Stimulated activated CD4-positive, alpha-beta T cell treated with anti-CD3 and anti-CD28 coated beads, Interleukin-1b, Interleukin-23, amount 100 ng/mL, for 4 hours (primary cell): Measurements from ENCODE around the gene MIA2.
"Not testable (repeated sequence)": the region's sequence is repeated elsewhere in the genome, so short reads cannot be mapped to it uniquely, and the experiment has no call there.

Experiments used
- DNase-seq, 2 donors: peaks; one replicate each; pipeline ENCODE4 v3.0.0-alpha.2; 2020; ENCODE audit warnings: low read depth in 2 of 2

The MIA2 gene

GRCh38 chr14:39230416-39231035 lies 3.2 kb upstream of the MIA2 start:
- no peak for DNase-seq

- DNase-seq: peak in 1 of 2 donors; percentile 13
Observed at GRCh38 chr14:39231751-39232553, 1.8 kb upstream of the MIA2 start.

DNA sequence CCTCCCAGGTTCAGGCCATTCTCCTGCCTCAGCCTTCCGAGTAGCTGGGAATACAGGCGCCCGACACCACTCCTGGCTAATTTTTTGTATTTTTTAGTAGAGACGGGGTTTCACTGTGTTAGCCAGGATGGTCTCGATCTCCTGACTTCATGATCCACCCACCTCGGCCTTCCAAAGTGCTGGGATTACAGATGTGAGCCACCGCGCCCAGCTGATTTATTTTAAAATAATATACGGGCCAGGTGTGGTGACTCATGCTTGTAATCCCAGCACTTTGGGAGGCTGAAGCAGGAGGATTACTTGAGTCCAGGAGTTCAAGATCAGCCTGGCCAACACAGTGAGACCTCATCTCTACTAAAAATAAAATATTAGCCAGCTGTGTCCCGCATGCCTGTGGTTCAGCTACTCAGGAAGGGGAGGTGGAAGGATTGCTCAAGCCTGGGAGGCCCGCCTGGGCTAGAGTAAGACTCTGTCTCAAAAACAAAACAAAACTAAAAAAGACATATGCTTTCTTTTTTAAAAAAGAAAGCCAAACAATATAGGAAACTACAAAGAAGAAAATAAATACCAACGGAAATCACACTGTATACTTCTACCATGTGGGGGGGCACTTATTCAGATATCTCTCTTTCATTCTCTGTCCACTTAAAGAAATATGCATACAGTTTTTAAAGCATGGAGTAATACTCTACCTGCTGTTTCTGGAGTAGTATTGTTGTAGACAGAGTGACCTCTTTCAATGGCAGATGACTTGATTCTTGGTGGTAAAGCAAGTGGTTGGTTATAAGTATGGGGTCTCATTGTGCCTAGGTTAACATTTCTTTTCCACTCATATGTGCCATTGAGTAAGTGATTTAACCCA lies 930 bp upstream of the MIA2 start:
- DNase-seq: no peak

- not testable (repeated sequence) for DNase-seq
Observed at GRCh38 chr14:39234986-39235385, 1.3 kb downstream of the MIA2 start.

GRCh38 chr14:39235466-39235865 lies 1.8 kb downstream of the MIA2 start:
- DNase-seq: not testable (repeated sequence)

GRCh38 chr14:39240769-39241168 lies 7.1 kb downstream of the MIA2 start:
- no peak for DNase-seq

DNA sequence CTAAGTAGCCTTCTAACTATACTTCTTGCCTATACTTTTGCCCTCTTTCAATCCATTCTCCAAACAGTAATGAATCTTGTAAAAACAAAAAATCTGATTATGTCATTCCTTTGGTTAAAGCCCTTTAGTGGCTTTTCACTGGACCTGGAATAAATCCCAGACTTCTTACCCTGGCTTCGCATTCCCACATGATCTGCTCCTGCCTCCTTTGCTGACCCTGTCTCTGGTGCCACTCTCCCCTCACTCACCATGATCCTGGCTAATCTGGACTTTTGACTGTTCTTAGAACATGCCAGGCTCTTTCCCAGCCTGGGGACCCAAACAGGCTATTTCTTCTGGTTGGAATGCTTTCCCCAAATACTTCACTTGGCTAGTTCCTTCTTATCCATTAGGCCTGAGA lies 7.9 kb downstream of the MIA2 start:
- no peak for DNase-seq

DNA sequence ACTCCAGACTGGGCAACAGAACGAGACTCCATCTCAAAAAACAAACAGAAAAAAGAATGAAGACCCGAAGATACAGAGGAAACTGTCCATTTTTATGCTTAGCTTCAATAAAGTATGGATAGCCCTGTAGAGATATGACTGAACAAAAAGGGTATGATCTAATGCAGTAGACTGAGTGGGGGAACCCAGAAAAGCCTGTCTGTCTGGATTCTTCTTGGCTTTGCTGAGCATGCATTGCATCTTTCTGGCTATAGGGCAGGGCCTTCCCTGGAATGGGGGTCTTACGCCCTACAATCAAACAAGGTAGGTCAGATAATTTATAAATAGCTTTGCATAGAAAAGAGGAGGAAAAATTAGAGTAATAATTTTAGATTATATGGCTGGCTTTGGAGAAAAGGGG lies 10.1 kb downstream of the MIA2 start:
- no peak for DNase-seq

GRCh38 chr14:39246618-39247017 lies 12.9 kb downstream of the MIA2 start:
- no peak for DNase-seq

GRCh38 chr14:39247256-39247655 lies 13.5 kb downstream of the MIA2 start:
- DNase-seq: no peak

- DNase-seq: no peak
Observed at GRCh38 chr14:39251547-39251946, 17.8 kb downstream of the MIA2 start.

- not testable (repeated sequence) for DNase-seq
Observed at GRCh38 chr14:39257388-39257787, 23.7 kb downstream of the MIA2 start.

- DNase-seq: no peak
Observed at GRCh38 chr14:39258782-39259545, 25.2 kb downstream of the MIA2 start.

- not testable (repeated sequence) for DNase-seq
Observed at GRCh38 chr14:39260161-39260560, 26.4 kb downstream of the MIA2 start.

GRCh38 chr14:39262214-39262613 lies 28.5 kb downstream of the MIA2 start:
- DNase-seq: not testable (repeated sequence)

DNA sequence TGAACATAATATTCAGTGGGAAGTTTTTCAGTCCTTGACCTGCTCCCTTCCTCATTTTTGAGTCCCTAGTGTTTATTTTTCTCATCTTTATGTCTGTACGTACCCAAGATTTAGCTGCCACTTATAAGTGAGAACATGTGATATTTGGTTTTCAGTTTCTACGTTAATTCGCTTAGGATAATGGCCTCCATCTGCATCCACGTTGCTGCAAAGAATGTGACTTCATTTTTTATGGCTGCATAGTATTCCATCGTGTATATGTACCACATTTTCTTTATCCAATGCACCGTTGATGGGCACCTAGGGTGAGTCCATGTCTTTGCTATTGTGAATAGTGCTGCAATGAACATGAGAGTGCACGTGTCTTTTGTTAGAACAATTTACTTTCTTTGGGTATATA lies 30.3 kb downstream of the MIA2 start:
- no peak for DNase-seq

- DNase-seq: no peak
Observed at GRCh38 chr14:39264558-39264957, 30.8 kb downstream of the MIA2 start.

DNA sequence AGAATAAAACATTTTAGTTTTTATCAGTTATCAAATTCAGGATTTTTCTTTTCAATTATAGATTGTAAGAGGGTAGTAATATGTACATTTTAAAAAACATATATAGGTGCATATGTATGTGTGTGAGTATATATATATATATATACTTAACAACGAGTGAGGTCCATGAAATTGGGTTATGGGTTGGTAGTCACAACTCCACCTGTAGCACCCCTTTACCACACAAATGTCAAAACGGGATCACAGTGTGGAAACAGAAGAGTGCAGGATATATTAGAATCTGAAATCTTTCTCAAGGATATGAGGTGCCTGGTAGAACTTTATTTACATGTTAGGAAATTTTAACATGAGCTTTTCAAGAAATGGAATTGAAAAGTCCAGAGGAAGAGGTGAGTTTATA lies 31.3 kb downstream of the MIA2 start:
- no peak for DNase-seq

GRCh38 chr14:39265806-39266524 lies 32.2 kb downstream of the MIA2 start:
- DNase-seq: no peak

DNA sequence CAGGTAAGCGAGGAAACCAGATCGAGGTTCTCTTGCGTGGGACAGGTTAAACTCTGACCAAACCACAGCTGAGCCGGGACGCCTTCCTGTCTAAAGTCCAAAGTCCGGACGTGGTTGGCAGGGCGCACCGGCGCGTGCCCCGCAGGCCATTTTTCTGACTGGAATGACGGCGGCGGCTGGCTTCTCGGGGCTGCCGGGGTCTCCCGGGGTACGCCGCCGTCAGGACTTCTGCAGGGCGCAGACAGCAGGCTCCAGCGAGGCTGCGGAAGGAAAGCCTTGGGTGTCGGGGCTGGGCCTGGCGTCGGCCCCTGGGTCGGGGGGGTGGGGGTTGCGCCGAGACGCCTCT lies 32.8 kb downstream of the MIA2 start:
- peak in 1 of 2 donors; percentile 3 for DNase-seq
